WERI-Rb-1 (cell line): ENCODE data around the gene SCOC.

Experiments
- DNase-seq: peaks from one replicate; pipeline ENCODE4 v3.0.0-alpha.2; 2020
- H3K27ac ChIP-seq: fragments of 250-450 bp; sonication (Bioruptor Pico); 2 replicates; pipeline ENCODE4 v1.5.1; 2020; ENCODE audit warnings: mild to moderate bottlenecking, moderate library complexity
- H3K27me3 ChIP-seq: fragments of 250-450 bp; sonication (Bioruptor Pico); 2 replicates; pipeline ENCODE4 v1.5.1; 2021; ENCODE audit warnings: mild to moderate bottlenecking, low read depth, moderate library complexity; ENCODE audit not compliant: insufficient read depth, severe bottlenecking
- H3K36me3 ChIP-seq: fragments of 250-450 bp; sonication (Bioruptor Pico); 2 replicates; pipeline ENCODE4 v1.5.1; 2020; ENCODE audit warnings: mild to moderate bottlenecking, moderate library complexity
- H3K4me3 ChIP-seq: 2 replicates; pipeline ENCODE4 v1.5.1; 2011; ENCODE audit warnings: low read depth, mild to moderate bottlenecking, control low read depth, low read length
- H3K9me3 ChIP-seq: fragments of 250-450 bp; sonication (Bioruptor Pico); 2 replicates; pipeline ENCODE4 v1.5.1; 2021; ENCODE audit warnings: mild to moderate bottlenecking, moderate library complexity; ENCODE audit not compliant: severe bottlenecking
- TF ChIP-seq, protein P1 (sequence below): IDR thresholded peaks from 2 replicates; pipeline ENCODE4 v1.5.1; 2011; ENCODE audit warnings: low read depth, mild to moderate bottlenecking, control low read depth, inconsistent platforms, low read length

The SCOC gene

GRCh38 chr4:140353786-140354185 is 19.7 kb upstream of the SCOC start:
- H3K36me3 ChIP-seq, result no peaks in the 10 kb centered on the region
- H3K27ac ChIP-seq, result no peak overlapping the region
- no peaks in the 10 kb centered on the region for H3K9me3 ChIP-seq
- no peak for DNase-seq
- no peak overlapping the region for H3K4me3 ChIP-seq
- TF ChIP-seq, protein P1, sequence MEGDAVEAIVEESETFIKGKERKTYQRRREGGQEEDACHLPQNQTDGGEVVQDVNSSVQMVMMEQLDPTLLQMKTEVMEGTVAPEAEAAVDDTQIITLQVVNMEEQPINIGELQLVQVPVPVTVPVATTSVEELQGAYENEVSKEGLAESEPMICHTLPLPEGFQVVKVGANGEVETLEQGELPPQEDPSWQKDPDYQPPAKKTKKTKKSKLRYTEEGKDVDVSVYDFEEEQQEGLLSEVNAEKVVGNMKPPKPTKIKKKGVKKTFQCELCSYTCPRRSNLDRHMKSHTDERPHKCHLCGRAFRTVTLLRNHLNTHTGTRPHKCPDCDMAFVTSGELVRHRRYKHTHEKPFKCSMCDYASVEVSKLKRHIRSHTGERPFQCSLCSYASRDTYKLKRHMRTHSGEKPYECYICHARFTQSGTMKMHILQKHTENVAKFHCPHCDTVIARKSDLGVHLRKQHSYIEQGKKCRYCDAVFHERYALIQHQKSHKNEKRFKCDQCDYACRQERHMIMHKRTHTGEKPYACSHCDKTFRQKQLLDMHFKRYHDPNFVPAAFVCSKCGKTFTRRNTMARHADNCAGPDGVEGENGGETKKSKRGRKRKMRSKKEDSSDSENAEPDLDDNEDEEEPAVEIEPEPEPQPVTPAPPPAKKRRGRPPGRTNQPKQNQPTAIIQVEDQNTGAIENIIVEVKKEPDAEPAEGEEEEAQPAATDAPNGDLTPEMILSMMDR, result no peak
- no peaks in the 10 kb centered on the region for H3K27me3 ChIP-seq

DNA sequence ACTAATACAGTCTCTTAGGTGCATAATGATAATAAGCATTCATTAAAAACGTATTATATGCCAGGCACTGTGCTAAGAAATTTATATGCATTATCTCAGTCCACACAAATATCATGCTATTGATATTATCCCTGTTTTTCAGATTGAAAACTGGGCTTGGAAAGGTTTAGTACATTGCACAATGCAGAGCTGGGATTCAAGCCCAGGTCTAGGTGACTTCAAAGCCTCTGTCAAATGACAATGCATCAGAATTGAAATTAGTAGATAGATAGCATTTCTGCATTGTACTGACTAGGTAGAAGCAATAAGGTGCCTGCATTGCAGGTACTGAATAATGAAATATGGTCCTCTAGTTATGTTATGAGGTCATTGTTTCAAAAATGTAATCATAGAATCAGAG is 18.2 kb upstream of the SCOC start:
- H3K27me3 ChIP-seq, result no peaks in the 10 kb centered on the region
- no peak for DNase-seq
- H3K27ac ChIP-seq, result no peak overlapping the region
- no peaks in the 10 kb centered on the region for H3K36me3 ChIP-seq
- TF ChIP-seq, protein P1, result no peak
- H3K9me3 ChIP-seq, result no peaks in the 10 kb centered on the region
- no peak overlapping the region for H3K4me3 ChIP-seq

DNA sequence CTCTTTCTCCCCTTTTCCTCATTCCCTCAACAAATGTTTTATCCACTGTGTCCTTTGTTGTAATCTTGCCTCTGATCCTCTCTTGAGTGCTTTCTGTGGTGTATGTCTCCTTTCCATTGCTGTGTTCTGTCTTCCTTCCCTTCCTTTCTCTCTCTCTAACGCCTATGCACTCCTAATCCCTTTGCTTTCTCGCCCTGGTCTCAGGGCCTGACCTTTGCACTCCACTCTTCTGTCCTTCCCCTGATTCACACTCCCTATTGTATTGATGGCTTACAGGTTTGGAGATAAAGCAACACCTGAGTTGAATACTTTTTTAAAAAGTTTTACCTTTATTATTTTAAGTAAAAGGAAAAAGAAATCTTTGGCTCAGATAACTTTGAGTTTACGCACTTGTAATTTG is 15.6 kb upstream of the SCOC start:
- TF ChIP-seq, protein P1, result no peak
- Histone ChIP-seq H3K4me3 (no peak overlapping the region), H3K27ac (no peak overlapping the region), H3K9me3 (no peaks in the 10 kb centered on the region), H3K27me3 (no peaks in the 10 kb centered on the region), H3K36me3 (no peaks in the 10 kb centered on the region)
- DNase-seq, result no peak

DNA sequence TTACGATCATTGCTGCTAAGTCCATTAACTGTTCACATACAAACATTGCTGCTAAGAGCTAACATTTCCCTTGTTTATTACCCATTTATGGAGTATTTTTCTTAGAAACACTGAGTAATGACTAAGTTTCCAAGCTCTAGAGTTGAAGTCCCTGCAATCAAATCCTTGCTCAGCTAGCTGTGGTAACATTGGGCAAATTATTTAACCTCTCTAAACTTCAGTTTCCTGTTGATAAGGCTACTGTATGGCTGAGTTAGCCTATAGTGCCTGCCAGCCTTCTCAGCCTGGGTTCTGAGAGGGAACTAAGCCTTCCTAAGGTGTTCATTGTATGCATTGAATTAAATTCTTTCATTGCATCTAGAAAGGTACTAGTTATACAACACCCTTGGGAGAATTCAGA is 15.2 kb upstream of the SCOC start:
- Histone ChIP-seq H3K27ac (no peak overlapping the region), H3K36me3 (no peaks in the 10 kb centered on the region), H3K27me3 (no peaks in the 10 kb centered on the region), H3K9me3 (no peaks in the 10 kb centered on the region), H3K4me3 (no peak overlapping the region)
- DNase-seq, result no peak
- TF ChIP-seq, protein P1, result no peak

DNA sequence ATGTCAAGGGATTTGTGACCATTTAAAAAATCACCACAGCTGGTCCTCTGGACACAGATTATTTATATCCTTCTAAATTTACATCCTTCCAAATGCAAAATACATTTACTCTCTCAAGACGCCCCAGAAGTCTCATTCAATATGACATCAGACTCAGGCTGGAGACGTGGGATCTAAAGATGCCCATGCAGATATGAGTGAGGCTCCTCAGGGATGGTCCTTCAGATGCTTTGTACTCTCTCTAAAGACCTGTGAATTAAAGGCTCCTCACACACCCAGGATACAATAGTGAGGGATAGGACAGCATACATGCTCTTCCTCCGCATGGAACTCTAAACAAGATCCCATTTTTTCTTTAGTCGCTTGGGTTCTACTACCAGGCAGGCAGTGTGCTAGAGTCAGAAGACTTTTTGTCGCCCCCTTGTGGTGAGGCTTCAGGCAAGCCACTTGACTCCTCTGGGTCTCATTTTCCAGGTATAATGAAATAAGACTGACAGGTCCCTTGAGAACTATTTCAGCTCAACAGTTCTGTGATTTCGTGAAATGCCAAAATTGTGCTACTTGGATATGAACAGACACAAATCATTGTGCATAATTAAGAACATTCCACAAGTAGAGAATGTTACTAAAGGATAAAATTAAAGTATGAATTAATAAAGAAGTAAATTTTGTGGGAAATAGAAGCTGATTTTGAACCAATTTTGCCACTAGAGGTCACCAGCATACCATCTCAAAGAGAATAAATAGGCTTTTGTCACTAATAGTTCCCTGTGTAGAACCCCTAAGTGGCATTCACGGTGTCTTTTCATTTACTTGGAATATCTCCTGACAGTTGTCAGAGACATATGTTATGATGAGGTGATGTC is 13.7 kb upstream of the SCOC start:
- Histone ChIP-seq H3K27ac (no peak overlapping the region), H3K27me3 (no peaks in the 10 kb centered on the region), H3K36me3 (no peaks in the 10 kb centered on the region), H3K9me3 (no peaks in the 10 kb centered on the region), H3K4me3 (no peak overlapping the region)
- DNase-seq, result peak; percentile 93
- TF ChIP-seq, protein P1, result peak; percentile 85

GRCh38 chr4:140361099-140361498 is 12.3 kb upstream of the SCOC start:
- Histone ChIP-seq H3K4me3 (no peak overlapping the region), H3K27me3 (no peaks in the 10 kb centered on the region), H3K9me3 (no peaks in the 10 kb centered on the region), H3K27ac (no peak overlapping the region), H3K36me3 (no peaks in the 10 kb centered on the region)
- DNase-seq, result no peak
- TF ChIP-seq, protein P1, result no peak
